ENCODE data around the gene RNU1-3. TPM values are rescaled to one million over a fixed set of nuclear protein-coding genes. Genes with fewer than 3 reads are reported as not detected.
"Not testable (repeated sequence)": the region's sequence is repeated elsewhere in the genome, so short reads cannot be mapped to it uniquely, and the experiment has no call there.

The RNU1-3 gene
- total RNA-seq, 1 experiment from 2014 or later = 1,333 TPM

GRCh38 chr1:16644482-16645270 is 22.1 kb downstream of the RNU1-3 start:
- BruUV-seq (replicated peaks) = TSS peak; percentile 98
- H3K27me3 ChIP-seq (ENCODE audit: insufficient read depth, low read depth); H3K36me3 ChIP-seq (ENCODE audit: low read depth); CTCF ChIA-PET; H3F3A ChIP-seq (ENCODE audit: insufficient read depth, low read depth); H3K9me3 ChIP-seq (ENCODE audit: insufficient read depth, low read depth); POLR2A ChIA-PET (ENCODE audit: unreplicated experiment); H4K20me1 ChIP-seq (ENCODE audit: insufficient read depth); H3K9me2 ChIP-seq (ENCODE audit: insufficient read depth): not testable (repeated sequence)
- peak; percentile 58; the same call in 1 of the 2 replicates for TF ChIP-seq CTCF (conservative IDR thresholded peaks at IDR 0.05)
- peak overlapping the region; percentile 97 for H2AFZ ChIP-seq
- DNase-seq = peak; percentile 71 to 97
- H3K4me1 ChIP-seq (replicated peaks; ENCODE audit: insufficient read depth) = peaks cover 17% of the 10 kb centered on the region
- H3K27ac ChIP-seq = peak overlapping the region; percentile 49
- H3K4me2 ChIP-seq = peak overlapping the region; percentile 87
- H3K4me3 ChIP-seq = peak overlapping the region; percentile 90
- peaks cover 33% of the 10 kb centered on the region for H3K79me2 ChIP-seq (ENCODE audit: low read depth)
- intact Hi-C loops (cut with micrococcal nuclease; ENCODE audit: unreplicated experiment) = loop anchor here (2.0 kb wide), 1 partner anchor 32 kb away; the partner anchor contains the start of gene NBPF1

- peak overlapping the region; percentile 90 for H3K4me3 ChIP-seq
- DNase-seq = peak in 1 of 2 experiments; percentile 34
- peaks cover 17% of the 10 kb centered on the region for H3K4me1 ChIP-seq (replicated peaks; ENCODE audit: insufficient read depth)
- no peaks in the 10 kb centered on the region for H3K9me3 ChIP-seq (ENCODE audit: insufficient read depth, low read depth)
- H3K79me2 ChIP-seq (ENCODE audit: low read depth) = peaks cover 33% of the 10 kb centered on the region
- intact Hi-C loops (cut with micrococcal nuclease; ENCODE audit: unreplicated experiment) = loop anchor here (2.0 kb wide), 1 partner anchor 31 kb away; the partner anchor contains the start of gene NBPF1
- no peaks in the 10 kb centered on the region for H3F3A ChIP-seq (ENCODE audit: insufficient read depth, low read depth)
- H3K27ac ChIP-seq = peak overlapping the region; percentile 49; the same call in 1 of the 2 replicates
- H2AFZ ChIP-seq = peak overlapping the region; percentile 97
- H3K9me2 ChIP-seq (ENCODE audit: insufficient read depth) = no peaks in the 10 kb centered on the region
- H3K4me2 ChIP-seq = peak overlapping the region; percentile 87
- no peaks in the 10 kb centered on the region for H3K27me3 ChIP-seq (ENCODE audit: insufficient read depth, low read depth)
- POLR2A ChIA-PET (ENCODE audit: unreplicated experiment) = no interaction called here
- CTCF ChIA-PET = no interaction called here
- no peaks in the 10 kb centered on the region for H3K36me3 ChIP-seq (ENCODE audit: low read depth)
- no peaks in the 10 kb centered on the region for H4K20me1 ChIP-seq (ENCODE audit: insufficient read depth)
- TSS peak; percentile 58 for BruUV-seq (replicated peaks)
- TF ChIP-seq EZH2 (IDR thresholded peaks at IDR 0.05; ENCODE audit: low read depth) = no peak
- TF ChIP-seq CTCF (conservative IDR thresholded peaks at IDR 0.05) = no peak
These were observed 22.6 kb downstream of the RNU1-3 start for GRCh38 chr1:16644193-16644481.

GRCh38 chr1:16643476-16644192 is 23.1 kb downstream of the RNU1-3 start:
- Histone ChIP-seq H3K4me3 (peak overlapping the region; percentile 90), H3K4me2 (peak overlapping the region; percentile 87), H3K79me2 (ENCODE audit: low read depth) (peaks cover 33% of the 10 kb centered on the region), H2AFZ (peak overlapping the region; percentile 97), H3K4me1 (replicated peaks; ENCODE audit: insufficient read depth) (peaks cover 17% of the 10 kb centered on the region)
- H3K27me3 ChIP-seq (ENCODE audit: insufficient read depth, low read depth); H3F3A ChIP-seq (ENCODE audit: insufficient read depth, low read depth); H3K27ac ChIP-seq; BruUV-seq (replicated peaks); H3K9me3 ChIP-seq (ENCODE audit: insufficient read depth, low read depth); CTCF ChIA-PET; H3K9me2 ChIP-seq (ENCODE audit: insufficient read depth); POLR2A ChIA-PET (ENCODE audit: unreplicated experiment); H4K20me1 ChIP-seq (ENCODE audit: insufficient read depth); H3K36me3 ChIP-seq (ENCODE audit: low read depth): not testable (repeated sequence)
- intact Hi-C loops (cut with micrococcal nuclease; ENCODE audit: unreplicated experiment) = loop anchor here (2.0 kb wide), 1 partner anchor 31 kb away; the partner anchor contains the start of gene NBPF1
- peak in 1 of 2 experiments; percentile 35 for DNase-seq

- H3F3A ChIP-seq (ENCODE audit: insufficient read depth, low read depth); H3K27ac ChIP-seq; POLR2A ChIA-PET (ENCODE audit: unreplicated experiment); BruUV-seq (replicated peaks); H4K20me1 ChIP-seq (ENCODE audit: insufficient read depth); H3K36me3 ChIP-seq (ENCODE audit: low read depth); H3K27me3 ChIP-seq (ENCODE audit: insufficient read depth, low read depth); intact Hi-C loops (cut with micrococcal nuclease; ENCODE audit: unreplicated experiment); H2AFZ ChIP-seq; H3K9me3 ChIP-seq (ENCODE audit: insufficient read depth, low read depth); CTCF ChIA-PET; H3K9me2 ChIP-seq (ENCODE audit: insufficient read depth): not testable (repeated sequence)
- Histone ChIP-seq H3K79me2 (ENCODE audit: low read depth) (peaks cover 33% of the 10 kb centered on the region), H3K4me1 (replicated peaks; ENCODE audit: insufficient read depth) (peaks cover 17% of the 10 kb centered on the region), H3K4me2 (peak overlapping the region; percentile 87), H3K4me3 (peak overlapping the region; percentile 90; the same call in 1 of the 2 replicates)
- DNase-seq = peak in 1 of 2 experiments; percentile 26
These were observed 23.7 kb downstream of the RNU1-3 start for GRCh38 chr1:16643001-16643411.

GRCh38 chr1:16642025-16642966 is 24.5 kb downstream of the RNU1-3 start:
- BruUV-seq (replicated peaks); H3K36me3 ChIP-seq (ENCODE audit: low read depth); H3K9me2 ChIP-seq (ENCODE audit: insufficient read depth); intact Hi-C loops (cut with micrococcal nuclease; ENCODE audit: unreplicated experiment); H3K27ac ChIP-seq; H2AFZ ChIP-seq; H3K4me3 ChIP-seq; H3F3A ChIP-seq (ENCODE audit: insufficient read depth, low read depth); H4K20me1 ChIP-seq (ENCODE audit: insufficient read depth); H3K9me3 ChIP-seq (ENCODE audit: insufficient read depth, low read depth); POLR2A ChIA-PET (ENCODE audit: unreplicated experiment); CTCF ChIA-PET; H3K27me3 ChIP-seq (ENCODE audit: insufficient read depth, low read depth): not testable (repeated sequence)
- Histone ChIP-seq H3K4me1 (replicated peaks; ENCODE audit: insufficient read depth) (peaks cover 17% of the 10 kb centered on the region), H3K4me2 (peak overlapping the region; percentile 87), H3K79me2 (ENCODE audit: low read depth) (peaks cover 33% of the 10 kb centered on the region)
- DNase-seq = peak in 1 of 2 experiments; percentile 15
